T-helper 1 cell treated with Interleukin-12 subunit alpha and Interleukin-12 subunit beta and Interleukin-4 antibody, amounts not matched to agents 30 μg/mL and 1 μg/mL, for 36 hours (primary cell): ENCODE data around the gene DRGX.
A peak's percentile ranks its signal among the peaks of the same experiment; 100 is the strongest.

ENCODE experiments used
- H3K27ac Mint-ChIP-seq: one replicate; pipeline ENCODE4 v1.8.0; 2021; ENCODE audit warnings: mild to moderate bottlenecking, mixed read lengths
- H3K27me3 Mint-ChIP-seq: one replicate; pipeline ENCODE4 v1.8.0; 2021; ENCODE audit warnings: low read depth, mixed read lengths
- H3K36me3 Mint-ChIP-seq: one replicate; pipeline ENCODE4 v1.8.0; 2021; ENCODE audit warnings: low read depth, mixed read lengths
- H3K4me1 Mint-ChIP-seq: one replicate; pipeline ENCODE4 v1.8.0; 2021; ENCODE audit warnings: low read depth, mixed read lengths
- H3K4me3 Mint-ChIP-seq: one replicate; pipeline ENCODE4 v1.8.0; 2021; ENCODE audit warnings: mild to moderate bottlenecking, moderate library complexity, mixed read lengths
- H3K9me3 Mint-ChIP-seq: one replicate; pipeline ENCODE4 v1.8.0; 2021; ENCODE audit warnings: mixed read lengths

The DRGX gene

DNA sequence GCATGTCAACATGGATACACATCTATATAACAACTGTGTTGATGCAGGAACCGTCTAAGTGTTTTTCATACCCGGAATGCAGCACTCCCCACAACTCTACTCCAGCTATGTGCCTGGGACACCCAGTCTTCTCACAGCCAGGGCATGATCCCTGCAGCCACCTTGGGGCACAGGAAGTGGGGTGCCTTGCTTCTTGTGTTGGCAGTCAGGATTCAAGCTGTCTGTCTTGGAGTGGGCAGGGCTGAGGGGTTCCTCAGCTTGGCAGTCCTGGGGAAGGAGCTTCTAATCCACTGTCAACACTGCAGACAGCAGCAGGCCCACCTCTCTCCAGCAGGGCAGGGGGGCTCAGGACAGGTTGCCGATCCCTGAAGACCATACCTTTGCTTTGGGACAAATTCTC, 41.3 kb downstream of the DRGX start:
- peaks cover 7% of the 10 kb centered on the region for H3K4me1 Mint-ChIP-seq
- H3K27me3 Mint-ChIP-seq = peaks cover 7% of the 10 kb centered on the region
- no peaks in the 10 kb centered on the region for H3K9me3 Mint-ChIP-seq
- H3K4me3 Mint-ChIP-seq = no peak overlapping the region
- H3K27ac Mint-ChIP-seq = no peak overlapping the region
- no peaks in the 10 kb centered on the region for H3K36me3 Mint-ChIP-seq

DNA sequence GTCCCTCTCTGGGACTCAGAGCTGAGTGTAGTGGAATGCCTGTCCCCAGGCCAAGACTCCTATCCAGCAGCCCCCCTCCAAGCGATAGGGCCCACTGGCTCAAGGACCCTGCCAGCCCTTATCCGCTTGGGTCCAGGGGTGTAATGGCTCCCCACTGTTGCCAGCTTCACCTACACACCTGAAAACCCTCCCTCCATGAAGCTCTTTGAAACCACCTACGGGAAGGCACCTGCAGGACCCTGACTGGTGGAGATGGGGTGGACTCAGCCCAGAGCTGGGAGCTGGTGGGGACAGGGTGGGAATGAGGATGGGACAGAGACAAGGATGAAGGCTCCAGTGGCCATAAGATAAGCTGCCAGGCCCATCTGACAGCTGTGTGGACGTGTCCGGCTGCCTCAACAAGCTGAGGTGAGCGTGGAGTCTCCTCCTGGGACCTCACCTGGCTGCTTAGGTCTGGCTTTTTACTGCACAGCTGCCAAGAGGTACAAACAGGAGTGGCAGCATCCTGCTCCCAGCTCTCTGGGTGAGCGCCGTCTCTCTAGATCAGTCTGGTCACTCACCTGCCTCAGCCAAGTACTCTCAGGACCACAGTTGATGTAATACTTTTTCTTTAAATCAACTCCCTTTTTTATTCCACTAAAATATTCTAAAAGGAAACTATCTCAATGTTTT, 41.9 kb downstream of the DRGX start:
- Mint-ChIP-seq H3K36me3 (no peaks in the 10 kb centered on the region), H3K4me1 (peaks cover 7% of the 10 kb centered on the region), H3K27me3 (peaks cover 7% of the 10 kb centered on the region), H3K27ac (no peak overlapping the region), H3K4me3 (no peak overlapping the region), H3K9me3 (no peaks in the 10 kb centered on the region)

DNA sequence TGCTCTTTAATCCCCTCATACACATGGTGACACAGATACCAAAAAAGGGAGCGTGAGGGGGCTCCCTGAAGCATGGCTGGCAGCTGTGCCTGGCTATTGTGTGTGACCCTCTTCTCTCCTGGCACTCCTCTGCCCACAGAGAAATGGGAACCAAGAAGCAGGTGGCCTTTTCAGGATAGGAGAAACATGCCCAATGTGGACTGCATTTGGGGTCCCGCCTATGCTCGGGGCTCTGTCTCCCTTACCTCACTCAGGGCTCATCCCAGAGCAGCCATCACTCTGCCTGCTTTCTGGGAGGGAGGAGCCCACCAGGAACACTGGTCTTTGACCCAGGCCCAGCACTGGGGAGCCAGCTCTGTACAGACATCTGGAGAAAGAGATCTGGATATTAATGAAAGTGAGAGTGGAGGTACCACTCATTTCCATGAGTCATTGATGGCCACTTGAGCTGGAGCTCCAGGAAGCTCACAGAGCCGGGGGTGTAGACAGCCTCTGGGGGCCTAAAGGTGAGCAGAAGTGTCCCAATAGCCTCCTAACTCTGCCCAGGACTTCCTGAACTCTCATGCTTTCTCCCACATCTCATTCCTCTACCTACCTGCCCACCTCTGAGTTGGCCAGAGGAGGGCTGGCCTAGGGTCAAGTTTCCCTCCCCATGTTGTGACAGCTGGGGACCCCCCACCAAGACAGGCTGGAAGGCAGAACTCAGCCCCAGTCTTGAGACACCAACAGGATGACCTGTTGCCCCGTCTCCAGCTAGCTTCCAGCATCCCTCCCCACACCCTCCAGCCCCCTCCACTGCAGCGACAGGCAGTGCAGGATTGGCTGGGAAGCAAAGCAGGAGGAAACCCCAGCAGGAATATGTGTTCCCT, 42.6 kb downstream of the DRGX start:
- Mint-ChIP-seq H3K36me3 (no peaks in the 10 kb centered on the region), H3K27ac (no peak overlapping the region), H3K4me3 (no peak overlapping the region), H3K27me3 (peaks cover 7% of the 10 kb centered on the region), H3K9me3 (no peaks in the 10 kb centered on the region), H3K4me1 (peaks cover 7% of the 10 kb centered on the region)

- no peak overlapping the region for H3K4me3 Mint-ChIP-seq
- H3K27ac Mint-ChIP-seq = no peak overlapping the region
- H3K27me3 Mint-ChIP-seq = peaks cover 7% of the 10 kb centered on the region
- peaks cover 7% of the 10 kb centered on the region for H3K4me1 Mint-ChIP-seq
- no peaks in the 10 kb centered on the region for H3K9me3 Mint-ChIP-seq
- no peaks in the 10 kb centered on the region for H3K36me3 Mint-ChIP-seq
Measured at GRCh38 chr10:49352323-49352722, 43.6 kb downstream of the DRGX start.

GRCh38 chr10:49351669-49352068, 44.2 kb downstream of the DRGX start:
- Mint-ChIP-seq H3K4me3 (no peak overlapping the region), H3K9me3 (no peaks in the 10 kb centered on the region), H3K27ac (no peak overlapping the region), H3K4me1 (peaks cover 3% of the 10 kb centered on the region), H3K36me3 (no peaks in the 10 kb centered on the region), H3K27me3 (peaks cover 7% of the 10 kb centered on the region)

- no peak overlapping the region for H3K27ac Mint-ChIP-seq
- H3K36me3 Mint-ChIP-seq = no peaks in the 10 kb centered on the region
- peaks cover 6% of the 10 kb centered on the region for H3K27me3 Mint-ChIP-seq
- no peaks in the 10 kb centered on the region for H3K9me3 Mint-ChIP-seq
- H3K4me3 Mint-ChIP-seq = no peak overlapping the region
- H3K4me1 Mint-ChIP-seq = peaks cover under 1% of the 10 kb centered on the region
Measured at GRCh38 chr10:49350846-49351532, 44.9 kb downstream of the DRGX start.

GRCh38 chr10:49350138-49350537, 45.8 kb downstream of the DRGX start:
- no peaks in the 10 kb centered on the region for H3K9me3 Mint-ChIP-seq
- no peaks in the 10 kb centered on the region for H3K4me1 Mint-ChIP-seq
- H3K27ac Mint-ChIP-seq = no peak overlapping the region
- no peaks in the 10 kb centered on the region for H3K27me3 Mint-ChIP-seq
- H3K36me3 Mint-ChIP-seq = no peaks in the 10 kb centered on the region
- H3K4me3 Mint-ChIP-seq = no peak overlapping the region

- Mint-ChIP-seq H3K9me3 (no peaks in the 10 kb centered on the region), H3K4me1 (no peaks in the 10 kb centered on the region), H3K36me3 (no peaks in the 10 kb centered on the region), H3K27ac (no peak overlapping the region), H3K4me3 (no peak overlapping the region), H3K27me3 (no peaks in the 10 kb centered on the region)
Measured at GRCh38 chr10:49349390-49349789, 46.5 kb downstream of the DRGX start.

- Mint-ChIP-seq H3K27me3 (no peaks in the 10 kb centered on the region), H3K27ac (no peak overlapping the region), H3K4me1 (no peaks in the 10 kb centered on the region), H3K4me3 (no peak overlapping the region), H3K36me3 (no peaks in the 10 kb centered on the region), H3K9me3 (no peaks in the 10 kb centered on the region)
Measured at GRCh38 chr10:49348593-49348992, 47.3 kb downstream of the DRGX start.

DNA sequence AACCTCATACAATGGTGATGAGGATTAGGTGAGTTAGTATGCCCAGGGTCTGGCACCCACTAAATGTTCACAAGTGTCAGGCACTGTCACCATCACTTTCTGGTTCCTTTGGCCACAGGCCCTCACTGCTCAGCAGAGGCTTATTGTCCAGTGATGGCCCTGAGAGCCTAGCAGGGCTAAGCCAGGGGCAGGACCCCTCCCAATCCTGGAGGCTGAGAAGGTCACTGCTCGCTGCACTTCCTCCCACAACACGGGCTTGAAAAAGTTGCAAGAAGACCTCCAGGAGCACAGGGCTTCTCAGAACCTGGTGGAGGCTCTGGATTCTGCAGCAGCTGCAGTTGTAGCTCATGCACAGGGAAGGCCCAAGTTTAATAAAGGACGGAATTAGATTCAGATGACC, 48.1 kb downstream of the DRGX start:
- no peak overlapping the region for H3K4me3 Mint-ChIP-seq
- no peaks in the 10 kb centered on the region for H3K4me1 Mint-ChIP-seq
- H3K27ac Mint-ChIP-seq = no peak overlapping the region
- H3K9me3 Mint-ChIP-seq = no peaks in the 10 kb centered on the region
- no peaks in the 10 kb centered on the region for H3K36me3 Mint-ChIP-seq
- no peaks in the 10 kb centered on the region for H3K27me3 Mint-ChIP-seq

DNA sequence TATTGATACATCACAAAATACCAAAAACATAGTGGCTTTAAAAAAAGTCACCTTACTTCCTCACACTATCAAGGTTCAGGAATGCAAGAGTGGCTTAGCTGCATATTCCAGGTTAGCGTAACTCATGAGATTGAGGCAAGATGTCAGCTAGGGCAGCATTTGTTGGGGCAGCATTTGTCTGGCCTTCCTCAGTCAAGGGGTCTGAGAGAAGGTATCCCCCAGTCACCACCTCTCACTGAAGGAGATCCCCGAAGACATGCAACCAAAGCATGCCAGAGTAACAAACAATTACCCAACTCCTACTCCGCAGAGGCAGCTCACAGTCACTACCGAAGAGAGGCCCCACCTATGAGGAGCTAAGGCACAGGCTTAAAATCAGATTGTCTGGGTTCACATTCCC, 48.5 kb downstream of the DRGX start:
- Mint-ChIP-seq H3K9me3 (no peaks in the 10 kb centered on the region), H3K27me3 (peaks cover 3% of the 10 kb centered on the region), H3K4me1 (no peaks in the 10 kb centered on the region), H3K4me3 (no peak overlapping the region), H3K27ac (no peak overlapping the region), H3K36me3 (no peaks in the 10 kb centered on the region)

DNA sequence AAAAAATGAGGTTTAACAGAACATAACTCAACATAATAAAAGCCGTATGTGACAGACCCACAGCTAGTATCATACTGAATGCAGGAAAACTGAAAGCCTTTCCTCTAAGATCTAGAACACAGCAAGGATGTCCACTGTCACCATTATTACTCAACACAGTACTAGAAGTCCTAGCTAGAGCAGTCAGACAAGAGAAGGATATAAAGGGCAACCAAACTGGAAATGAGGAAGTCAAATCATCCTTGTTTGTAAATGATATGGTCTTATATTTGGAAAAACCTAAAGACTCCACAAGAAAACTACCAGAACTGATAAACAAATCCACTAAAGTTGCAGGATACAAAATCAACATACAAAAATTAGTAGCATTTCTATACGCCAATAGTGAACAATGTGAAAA, 51.0 kb downstream of the DRGX start:
- no peak overlapping the region for H3K27ac Mint-ChIP-seq
- H3K4me1 Mint-ChIP-seq = no peaks in the 10 kb centered on the region
- H3K9me3 Mint-ChIP-seq = no peaks in the 10 kb centered on the region
- no peaks in the 10 kb centered on the region for H3K36me3 Mint-ChIP-seq
- peaks cover 5% of the 10 kb centered on the region for H3K27me3 Mint-ChIP-seq
- no peak overlapping the region for H3K4me3 Mint-ChIP-seq

- H3K36me3 Mint-ChIP-seq = peaks cover 2% of the 10 kb centered on the region
- no peak overlapping the region for H3K4me3 Mint-ChIP-seq
- peaks cover 5% of the 10 kb centered on the region for H3K27me3 Mint-ChIP-seq
- no peak overlapping the region for H3K27ac Mint-ChIP-seq
- H3K4me1 Mint-ChIP-seq = peaks cover 6% of the 10 kb centered on the region
- peaks cover 27% of the 10 kb centered on the region for H3K9me3 Mint-ChIP-seq
Measured at GRCh38 chr10:49338604-49339003, 57.3 kb downstream of the DRGX start.

- H3K36me3 Mint-ChIP-seq = peaks cover 2% of the 10 kb centered on the region
- no peak overlapping the region for H3K4me3 Mint-ChIP-seq
- H3K9me3 Mint-ChIP-seq = peaks cover 28% of the 10 kb centered on the region
- H3K27me3 Mint-ChIP-seq = no peaks in the 10 kb centered on the region
- H3K27ac Mint-ChIP-seq = peak overlapping the region; percentile 53
- H3K4me1 Mint-ChIP-seq = peaks cover 6% of the 10 kb centered on the region
Measured at GRCh38 chr10:49335364-49335972, 60.4 kb downstream of the DRGX start.
